Central memory CD8-positive, alpha-beta T cell (primary cell): ENCODE measurements around the gene DPYD.

Source experiments
- ATAC-seq: fragments of 150-1000 bp; cut with Tn5 transposase; replicated peaks from 2 replicates; pipeline ENCODE4 v1.10.0; 2022; ENCODE audit warnings: mild to moderate bottlenecking, moderate FRiP score, moderate number of reproducible peaks; ENCODE audit not compliant: poor library complexity, severe bottlenecking; ENCODE audit errors: extremely low read depth
- DNase-seq, 2 donors: peaks; one replicate each; pipeline ENCODE4 v3.0.0; 2021; ENCODE audit warnings: low spot score in 2 of 2
- H3K27ac Mint-ChIP-seq: one replicate; pipeline ENCODE4 v1.8.0; 2022; ENCODE audit warnings: low read depth, mild to moderate bottlenecking, moderate library complexity, mixed read lengths
- H3K27me3 Mint-ChIP-seq: one replicate; pipeline ENCODE4 v1.8.0; 2022; ENCODE audit warnings: mixed read lengths
- H3K36me3 Mint-ChIP-seq: one replicate; pipeline ENCODE4 v1.8.0; 2022; ENCODE audit warnings: mild to moderate bottlenecking, moderate library complexity, mixed read lengths; ENCODE audit not compliant: insufficient read depth
- H3K4me1 Mint-ChIP-seq: one replicate; pipeline ENCODE4 v1.8.0; 2022; ENCODE audit warnings: mixed read lengths
- H3K4me3 Mint-ChIP-seq: one replicate; pipeline ENCODE4 v1.8.0; 2022; ENCODE audit warnings: mild to moderate bottlenecking, moderate library complexity, mixed read lengths
- H3K9me3 Mint-ChIP-seq: one replicate; pipeline ENCODE4 v1.8.0; 2022; ENCODE audit warnings: mixed read lengths

Gene DPYD

DNA sequence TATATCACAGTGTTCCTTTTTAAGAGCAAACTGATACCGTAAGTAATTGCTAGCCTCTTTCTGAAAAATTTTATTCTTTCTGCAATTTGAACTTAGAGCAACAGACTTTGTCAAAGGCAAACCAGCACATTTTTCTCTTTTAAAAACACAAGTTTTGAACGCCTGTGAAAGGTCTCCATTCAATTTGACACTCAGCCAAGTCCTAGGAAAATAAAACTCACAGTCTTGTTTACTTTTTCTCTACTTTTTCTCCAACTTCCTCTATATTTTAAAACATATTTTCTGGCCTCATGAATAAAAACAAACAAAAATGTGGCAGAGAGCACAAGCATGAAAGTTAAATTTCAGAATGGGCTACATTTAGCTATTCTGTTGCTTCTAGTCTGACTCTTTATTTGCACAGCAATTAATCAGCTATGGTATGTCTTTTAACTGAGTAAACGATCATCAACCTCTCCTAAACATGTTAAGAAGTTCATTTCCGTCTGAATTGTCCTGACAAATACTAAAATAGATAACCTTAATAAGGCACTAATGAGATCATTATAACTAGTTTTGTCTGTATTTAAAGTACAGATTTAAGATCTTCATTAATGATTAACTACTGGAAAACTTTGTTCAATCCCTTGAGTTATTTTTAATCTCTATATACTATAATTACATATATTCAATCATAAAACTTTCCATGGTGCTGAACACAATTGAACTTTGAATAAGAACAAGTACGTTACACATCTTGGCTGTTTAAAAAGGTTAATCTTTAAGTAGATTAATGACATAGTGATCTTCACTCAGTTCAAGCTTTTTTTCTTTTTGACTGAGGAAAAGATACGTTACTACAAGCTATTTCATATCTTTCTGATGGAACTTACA, 648.7 kb downstream of the DPYD start:
- no peak overlapping the region for H3K27ac Mint-ChIP-seq
- H3K9me3 Mint-ChIP-seq: peaks cover 5% of the 10 kb centered on the region
- no peak for DNase-seq
- no peaks in the 10 kb centered on the region for H3K4me1 Mint-ChIP-seq
- H3K4me3 Mint-ChIP-seq: no peak overlapping the region
- H3K36me3 Mint-ChIP-seq: peaks cover 4% of the 10 kb centered on the region
- ATAC-seq: no peak
- no peaks in the 10 kb centered on the region for H3K27me3 Mint-ChIP-seq

DNA sequence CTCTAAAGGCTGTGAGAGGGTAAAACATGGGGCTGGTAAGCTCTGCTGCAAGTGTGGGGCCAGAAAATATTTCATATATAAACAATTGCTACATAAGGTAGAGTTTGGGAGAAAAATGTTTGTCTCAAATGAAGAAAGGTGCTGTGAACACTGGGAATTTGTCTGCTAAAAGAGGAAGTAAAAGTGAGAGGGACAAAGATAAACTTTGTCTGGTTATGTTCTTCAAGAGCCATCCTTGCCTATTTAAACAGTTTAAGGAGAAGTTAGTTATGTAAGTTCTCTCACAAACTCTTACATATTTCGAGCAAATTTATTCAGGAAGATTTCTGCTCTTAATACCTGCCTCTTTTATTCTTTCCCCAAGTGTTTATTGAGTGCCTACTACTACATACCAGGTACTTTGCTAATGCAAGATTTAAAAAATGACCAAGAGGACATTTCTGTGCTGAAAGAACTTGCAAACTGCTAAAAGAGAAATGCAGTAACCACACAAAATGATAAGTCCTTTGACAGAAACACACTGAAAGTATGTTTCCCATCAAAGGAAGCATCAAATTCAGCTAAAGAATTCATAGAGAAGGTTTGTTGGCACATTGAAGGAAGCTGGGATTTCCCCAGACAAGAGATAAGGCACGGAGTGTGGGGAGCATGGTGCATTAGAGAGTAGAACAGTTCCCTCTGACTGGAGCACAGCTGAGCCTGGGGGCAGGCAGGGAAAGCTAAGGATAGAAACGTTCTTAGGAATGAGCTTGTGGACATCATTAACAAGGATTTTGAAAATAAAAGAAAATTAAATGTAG, 650.1 kb downstream of the DPYD start:
- Mint-ChIP-seq H3K4me1 (no peaks in the 10 kb centered on the region), H3K4me3 (no peak overlapping the region), H3K27me3 (no peaks in the 10 kb centered on the region), H3K27ac (peak overlapping the region; percentile 8), H3K36me3 (peaks cover 4% of the 10 kb centered on the region), H3K9me3 (peaks cover 5% of the 10 kb centered on the region)
- no peak for ATAC-seq
- DNase-seq: no peak

DNA sequence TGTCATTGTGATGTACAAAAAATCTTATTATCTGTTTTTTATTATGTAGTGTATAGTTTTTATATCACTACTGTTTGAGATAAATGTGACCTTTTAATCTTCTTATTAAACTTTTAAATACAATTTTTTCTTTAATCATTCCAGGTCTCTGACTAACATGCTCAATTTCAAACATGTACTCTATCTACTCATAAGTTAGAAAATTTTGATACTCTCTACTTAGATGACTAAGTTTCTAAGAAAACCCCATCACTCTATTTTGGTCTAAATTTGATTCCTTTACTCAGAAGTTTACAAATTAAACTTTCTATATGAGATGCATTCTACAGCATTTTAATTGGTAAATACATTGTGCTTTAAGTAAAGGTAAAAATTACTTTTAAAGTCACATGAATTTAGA, 655.2 kb downstream of the DPYD start:
- ATAC-seq (no peak), DNase-seq (no peak)
- H3K36me3 Mint-ChIP-seq: no peaks in the 10 kb centered on the region
- H3K27ac Mint-ChIP-seq: no peak overlapping the region
- H3K9me3 Mint-ChIP-seq: peaks cover 5% of the 10 kb centered on the region
- H3K4me3 Mint-ChIP-seq: no peak overlapping the region
- H3K4me1 Mint-ChIP-seq: no peaks in the 10 kb centered on the region
- H3K27me3 Mint-ChIP-seq: no peaks in the 10 kb centered on the region

DNA sequence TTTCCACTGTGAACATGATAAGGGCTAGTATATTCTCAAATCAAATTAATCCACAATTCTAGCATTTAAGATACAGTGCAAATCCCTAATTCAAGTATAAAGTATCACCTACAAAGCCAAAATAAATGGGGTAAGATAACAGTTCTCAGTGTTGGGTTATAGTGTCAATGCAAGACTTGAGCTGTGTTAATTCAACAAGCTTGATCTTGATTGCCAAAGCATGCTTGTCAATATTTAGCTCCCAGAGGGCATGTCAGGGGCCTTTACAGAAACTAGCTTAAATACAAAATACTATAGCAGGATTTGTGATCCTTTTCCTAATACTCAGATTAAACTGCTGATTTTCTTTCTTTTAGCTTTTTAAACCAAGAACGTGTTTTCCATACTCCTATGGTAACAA, 658.0 kb downstream of the DPYD start:
- Mint-ChIP-seq H3K9me3 (no peaks in the 10 kb centered on the region), H3K4me1 (no peaks in the 10 kb centered on the region), H3K36me3 (no peaks in the 10 kb centered on the region), H3K27me3 (no peaks in the 10 kb centered on the region), H3K4me3 (no peak overlapping the region), H3K27ac (no peak overlapping the region)
- DNase-seq (no peak), ATAC-seq (no peak)

DNA sequence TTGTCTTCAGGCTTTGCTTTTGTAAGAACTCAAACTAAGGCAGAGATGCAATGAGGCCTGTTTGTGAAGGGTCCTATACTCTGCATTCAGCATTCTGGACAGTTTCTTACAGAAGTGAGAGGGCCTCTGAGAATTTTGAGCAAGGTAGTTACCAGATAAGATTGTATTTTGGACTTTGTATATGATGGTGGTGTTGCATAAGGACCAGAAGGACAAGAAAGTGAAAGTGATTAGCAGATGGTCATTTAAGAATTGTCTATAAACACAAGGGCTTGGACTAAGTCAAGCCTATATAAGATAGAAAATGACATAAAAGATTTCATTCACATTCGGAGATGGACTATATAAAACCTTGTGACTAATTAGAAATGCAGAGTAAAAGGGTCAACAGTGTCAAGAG, 662.2 kb downstream of the DPYD start:
- no peak overlapping the region for H3K27ac Mint-ChIP-seq
- DNase-seq (no peak), ATAC-seq (no peak)
- no peaks in the 10 kb centered on the region for H3K36me3 Mint-ChIP-seq
- H3K9me3 Mint-ChIP-seq: peaks cover 6% of the 10 kb centered on the region
- H3K4me1 Mint-ChIP-seq: no peaks in the 10 kb centered on the region
- no peak overlapping the region for H3K4me3 Mint-ChIP-seq
- H3K27me3 Mint-ChIP-seq: no peaks in the 10 kb centered on the region

DNA sequence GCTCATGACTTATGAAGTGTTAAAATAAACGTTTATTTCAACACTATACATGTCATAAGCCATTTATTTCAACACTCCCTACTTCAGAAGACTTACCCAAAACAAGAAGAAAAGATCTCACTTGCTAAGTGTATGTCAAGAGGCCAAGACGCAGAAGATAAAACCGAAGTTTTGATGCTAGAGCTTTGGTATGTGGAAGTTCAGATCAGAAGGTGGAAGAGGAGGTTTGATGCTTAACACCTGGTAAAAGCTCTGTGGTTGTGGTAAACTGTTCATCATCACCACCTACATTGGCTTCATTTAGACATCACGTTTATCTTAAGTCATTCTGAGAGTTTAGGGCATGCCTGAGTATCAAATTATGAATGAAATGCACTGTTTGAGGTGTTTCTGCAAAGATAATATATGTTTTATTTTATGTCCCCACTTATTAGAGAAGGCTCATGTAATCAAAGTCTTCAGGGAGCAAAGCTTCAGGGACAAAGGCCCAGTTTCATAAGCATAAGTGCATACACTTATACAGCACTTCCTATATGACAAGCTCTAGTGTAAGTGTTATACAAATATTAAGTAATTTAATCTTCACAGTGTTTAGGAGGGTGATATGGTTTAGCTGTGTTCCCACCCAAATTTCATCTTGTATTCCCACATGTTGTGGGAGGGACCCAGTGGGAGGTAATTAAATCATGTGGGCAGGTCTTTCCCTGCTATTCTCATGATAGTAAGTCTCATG, 665.9 kb downstream of the DPYD start:
- ATAC-seq (no peak), DNase-seq (no peak)
- Mint-ChIP-seq H3K4me1 (no peaks in the 10 kb centered on the region), H3K36me3 (no peaks in the 10 kb centered on the region), H3K27ac (no peak overlapping the region), H3K9me3 (peaks cover 6% of the 10 kb centered on the region), H3K27me3 (no peaks in the 10 kb centered on the region), H3K4me3 (no peak overlapping the region)

DNA sequence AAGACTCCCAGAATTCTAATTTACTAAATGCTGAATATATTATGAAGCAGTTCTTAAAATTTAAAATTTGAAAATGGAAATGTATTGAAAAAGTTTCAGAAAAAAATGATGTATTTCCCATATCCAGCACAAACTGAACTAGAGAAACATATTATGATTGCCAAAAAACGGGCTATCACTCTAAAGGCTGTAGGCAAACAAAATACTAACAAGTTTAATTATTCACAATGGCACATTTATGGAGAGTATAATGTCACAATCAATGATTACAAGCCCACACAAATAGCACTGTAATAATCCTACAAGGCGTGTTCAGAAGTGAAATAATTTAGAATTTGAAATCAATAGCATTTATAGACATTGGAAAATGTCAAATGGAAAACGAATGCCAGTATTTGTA, 667.9 kb downstream of the DPYD start:
- Mint-ChIP-seq H3K36me3 (peaks cover 1% of the 10 kb centered on the region), H3K4me1 (no peaks in the 10 kb centered on the region), H3K4me3 (no peak overlapping the region), H3K9me3 (peaks cover 6% of the 10 kb centered on the region), H3K27me3 (no peaks in the 10 kb centered on the region), H3K27ac (no peak overlapping the region)
- DNase-seq: no peak
- ATAC-seq: no peak

DNA sequence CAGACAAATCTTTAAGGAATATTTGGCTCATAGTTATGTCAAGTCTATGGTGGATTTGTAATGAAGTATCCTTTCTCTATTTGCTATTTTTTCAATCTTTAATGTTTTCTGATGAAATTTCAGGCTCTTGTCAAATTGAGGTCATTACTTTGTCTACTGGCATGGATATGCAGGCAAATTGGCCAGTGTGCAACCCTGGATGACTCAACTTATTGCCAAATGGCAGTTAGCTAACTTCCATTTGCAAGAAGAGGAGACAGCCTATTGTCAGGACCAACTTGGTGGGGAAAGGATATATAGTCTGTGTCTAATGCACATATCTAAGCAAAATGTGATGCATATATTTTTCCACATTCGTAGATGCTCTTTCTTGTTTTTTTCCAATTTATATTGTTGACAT, 668.8 kb downstream of the DPYD start:
- no peaks in the 10 kb centered on the region for H3K27me3 Mint-ChIP-seq
- peaks cover 1% of the 10 kb centered on the region for H3K36me3 Mint-ChIP-seq
- no peak for DNase-seq
- H3K4me1 Mint-ChIP-seq: no peaks in the 10 kb centered on the region
- no peak overlapping the region for H3K4me3 Mint-ChIP-seq
- ATAC-seq: no peak
- H3K27ac Mint-ChIP-seq: no peak overlapping the region
- peaks cover 6% of the 10 kb centered on the region for H3K9me3 Mint-ChIP-seq

DNA sequence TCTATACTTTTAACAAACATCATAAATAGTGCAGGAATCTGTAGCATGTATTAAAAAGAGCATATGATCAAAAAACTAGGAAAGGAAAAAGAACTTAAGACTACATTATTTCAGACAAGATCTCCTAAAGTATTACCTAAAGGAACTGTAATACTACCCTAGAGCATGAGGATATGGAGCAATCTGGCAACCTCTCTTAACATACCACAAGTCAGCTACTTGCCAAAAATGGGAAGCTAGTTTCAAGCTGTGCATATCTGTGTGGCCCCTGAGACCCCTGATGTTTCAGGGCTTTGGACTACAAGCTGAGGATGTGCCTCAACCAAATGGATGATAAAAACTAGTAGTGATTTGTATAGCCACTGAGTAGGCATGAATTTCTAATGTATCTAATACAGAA, 673.6 kb downstream of the DPYD start:
- Mint-ChIP-seq H3K9me3 (no peaks in the 10 kb centered on the region), H3K27ac (no peak overlapping the region), H3K36me3 (peaks cover 1% of the 10 kb centered on the region), H3K4me1 (no peaks in the 10 kb centered on the region), H3K4me3 (no peak overlapping the region), H3K27me3 (no peaks in the 10 kb centered on the region)
- no peak for DNase-seq
- ATAC-seq: no peak

DNA sequence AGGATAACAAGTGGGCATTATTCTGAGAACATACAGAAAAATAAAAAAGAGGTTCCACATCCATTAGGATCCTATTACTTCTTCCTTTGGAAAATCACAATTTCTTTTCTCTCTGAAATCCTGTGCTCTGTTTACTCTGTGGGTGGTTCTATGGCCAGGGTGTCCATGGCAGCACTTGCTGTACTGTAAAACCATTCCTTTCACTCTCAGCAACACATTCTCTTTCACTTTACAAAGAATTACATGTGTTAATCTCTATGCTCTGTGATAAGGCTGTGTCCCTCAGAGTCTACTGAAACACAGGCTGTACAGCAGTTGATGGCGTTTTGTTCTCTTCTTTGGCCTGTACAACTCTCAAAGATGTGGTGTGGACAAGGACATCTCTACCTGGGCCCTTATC, 675.2 kb downstream of the DPYD start:
- H3K27me3 Mint-ChIP-seq: no peaks in the 10 kb centered on the region
- no peak for DNase-seq

DNA sequence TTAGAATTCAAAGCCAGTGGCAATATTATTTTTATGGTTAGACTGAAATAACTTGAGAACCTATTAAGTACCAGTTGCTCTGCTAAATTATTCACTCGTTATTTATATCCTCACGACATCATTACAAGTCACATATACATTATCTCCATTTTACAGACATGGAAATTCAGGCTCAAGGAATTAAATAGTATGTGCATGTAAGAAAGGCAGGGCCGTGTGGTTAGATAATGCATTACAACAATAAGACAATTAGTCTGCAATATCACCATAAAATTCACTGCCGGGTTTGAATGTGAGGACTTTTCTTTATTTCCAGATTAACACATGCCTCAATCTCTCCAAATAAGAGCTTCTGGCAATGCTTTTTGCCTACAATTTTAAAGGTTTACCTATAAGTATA, 675.8 kb downstream of the DPYD start:
- no peak overlapping the region for H3K27ac Mint-ChIP-seq
- ATAC-seq: no peak
- no peaks in the 10 kb centered on the region for H3K4me1 Mint-ChIP-seq
- no peak for DNase-seq
- H3K36me3 Mint-ChIP-seq: peaks cover 1% of the 10 kb centered on the region
- no peak overlapping the region for H3K4me3 Mint-ChIP-seq
- no peaks in the 10 kb centered on the region for H3K9me3 Mint-ChIP-seq
- H3K27me3 Mint-ChIP-seq: no peaks in the 10 kb centered on the region

More for the DNA sequence above, 675.2 kb downstream of the DPYD start:
- no peak for ATAC-seq
- Mint-ChIP-seq H3K4me1 (no peaks in the 10 kb centered on the region), H3K27ac (no peak overlapping the region), H3K4me3 (no peak overlapping the region), H3K9me3 (no peaks in the 10 kb centered on the region), H3K36me3 (peaks cover 1% of the 10 kb centered on the region)

DNA sequence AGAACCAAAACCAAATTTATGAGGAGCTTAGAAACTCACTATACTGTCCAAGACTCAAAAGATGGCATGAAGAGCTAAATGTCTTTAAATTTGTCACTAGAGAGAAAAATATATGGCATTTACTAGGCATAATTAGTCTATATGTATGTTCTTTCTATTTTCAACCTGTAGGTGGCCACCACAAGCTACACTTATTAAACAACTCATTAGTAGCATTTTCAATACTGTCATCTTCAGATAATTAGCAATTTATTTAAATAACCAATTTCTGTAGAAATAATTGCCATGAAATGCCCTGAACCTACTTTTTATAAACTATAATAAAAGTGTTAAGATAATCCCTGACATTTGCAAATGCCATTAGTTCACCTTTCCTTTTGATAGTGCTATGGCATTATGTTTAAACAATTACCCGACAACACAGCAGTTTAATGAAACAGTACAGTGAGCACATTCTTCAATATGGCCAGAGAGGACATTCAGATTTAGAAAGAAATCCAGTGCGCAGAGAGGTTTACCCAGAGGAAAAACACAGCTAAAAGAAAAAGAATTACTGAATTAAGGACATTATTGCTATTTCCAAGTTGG, 676.8 kb downstream of the DPYD start:
- no peaks in the 10 kb centered on the region for H3K9me3 Mint-ChIP-seq
- DNase-seq (no peak), ATAC-seq (no peak)
- no peak overlapping the region for H3K27ac Mint-ChIP-seq
- H3K4me1 Mint-ChIP-seq: no peaks in the 10 kb centered on the region
- peaks cover 1% of the 10 kb centered on the region for H3K36me3 Mint-ChIP-seq
- no peak overlapping the region for H3K4me3 Mint-ChIP-seq
- H3K27me3 Mint-ChIP-seq: no peaks in the 10 kb centered on the region
